ENCODE measurements around the gene CDX2.

Gene CDX2

GRCh38 chr13:27917121-27917947 is 51.8 kb downstream of the CDX2 start:
- DNase-seq (ENCODE audit: low spot score): no peak

DNA sequence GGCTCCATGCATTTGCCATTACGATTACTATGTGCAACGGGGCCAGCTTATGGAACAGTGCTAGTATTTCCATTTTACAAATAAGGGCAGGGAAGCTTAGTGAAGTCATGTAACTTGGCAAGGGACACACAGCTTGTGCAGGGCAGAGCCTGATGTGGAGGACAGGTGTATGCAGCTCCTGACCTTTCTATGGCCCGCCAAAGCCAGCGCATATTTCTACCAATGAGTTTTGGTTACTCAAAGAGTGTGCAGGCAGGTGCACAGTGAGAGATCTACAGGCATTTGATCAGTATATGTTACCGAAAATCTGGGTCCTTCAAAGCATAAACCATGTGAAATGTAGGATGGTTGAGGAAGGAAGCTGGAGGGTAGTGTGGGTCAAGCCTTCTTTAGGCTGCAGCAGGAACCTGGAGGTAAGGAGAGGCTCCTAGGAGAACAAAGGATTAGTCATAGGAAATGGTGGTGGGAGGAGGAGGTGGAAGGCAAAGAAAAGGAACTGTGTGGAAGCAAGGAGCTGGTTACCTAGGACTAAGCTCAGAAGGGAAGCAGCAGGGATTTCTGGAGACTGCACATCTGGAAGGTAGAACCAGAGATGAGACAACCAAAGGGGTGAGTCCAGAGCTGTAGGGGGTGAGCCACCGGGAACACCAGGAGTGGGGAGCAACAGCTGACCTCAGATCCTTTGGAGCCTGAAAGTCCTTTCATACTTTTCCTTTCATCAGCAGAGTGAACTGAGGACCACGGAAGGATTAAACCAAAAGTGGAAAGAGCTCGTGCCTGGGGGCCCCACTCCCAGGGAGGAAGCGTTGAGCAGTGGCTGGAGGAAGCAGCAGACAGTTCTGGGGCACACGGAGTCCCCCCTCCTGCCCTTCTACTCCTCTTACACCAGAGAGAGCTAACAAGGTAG is 53.6 kb downstream of the CDX2 start:
- no peak for DNase-seq (ENCODE audit: low spot score)

DNA sequence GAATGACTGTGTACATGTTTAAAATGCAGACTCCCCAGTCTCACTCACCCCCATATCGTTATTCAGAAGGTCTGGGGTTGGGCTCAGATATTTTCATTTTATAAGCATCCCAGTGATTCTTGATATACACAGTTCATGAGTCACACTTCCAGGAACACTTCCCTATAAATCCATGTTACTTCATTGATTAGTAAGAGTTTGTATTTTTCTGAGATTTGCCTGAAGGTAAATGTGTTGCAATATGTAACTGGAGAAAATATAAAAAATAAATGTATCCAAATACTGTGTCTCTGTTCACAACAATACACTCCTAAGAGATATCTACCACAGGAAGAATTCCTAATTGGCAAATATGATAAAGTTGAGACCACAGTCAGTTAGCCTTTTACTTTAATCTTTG is 56.0 kb downstream of the CDX2 start:
- DNase-seq (ENCODE audit: low spot score): no peak

- no peak for DNase-seq (ENCODE audit: low spot score)
Measured at GRCh38 chr13:27911521-27911920, 57.6 kb downstream of the CDX2 start.
